ENCODE results near the gene MOV10L1.

The MOV10L1 gene

DNA sequence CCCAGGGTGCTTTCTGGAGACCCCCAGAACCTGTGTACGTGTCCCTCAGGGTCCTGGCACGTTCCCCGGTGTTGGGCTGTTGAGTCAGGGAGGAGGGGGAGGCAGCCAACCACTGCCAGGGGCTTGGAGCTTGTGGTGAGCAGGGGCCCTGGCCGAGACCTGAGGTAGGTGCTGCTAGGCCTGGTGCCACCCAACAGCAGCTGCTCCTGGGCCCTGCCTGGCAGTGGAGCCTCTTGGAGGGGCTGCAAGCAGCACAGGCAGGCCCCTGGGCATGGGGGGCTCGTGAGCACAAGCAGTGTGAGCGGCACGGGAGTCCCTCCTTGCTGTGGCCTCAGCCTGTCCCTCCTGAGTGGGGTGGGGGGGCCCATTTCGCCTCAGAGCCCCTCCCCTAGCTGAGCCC is 103.8 kb downstream of the MOV10L1 start:
- TF ChIP-seq, protein P1, sequence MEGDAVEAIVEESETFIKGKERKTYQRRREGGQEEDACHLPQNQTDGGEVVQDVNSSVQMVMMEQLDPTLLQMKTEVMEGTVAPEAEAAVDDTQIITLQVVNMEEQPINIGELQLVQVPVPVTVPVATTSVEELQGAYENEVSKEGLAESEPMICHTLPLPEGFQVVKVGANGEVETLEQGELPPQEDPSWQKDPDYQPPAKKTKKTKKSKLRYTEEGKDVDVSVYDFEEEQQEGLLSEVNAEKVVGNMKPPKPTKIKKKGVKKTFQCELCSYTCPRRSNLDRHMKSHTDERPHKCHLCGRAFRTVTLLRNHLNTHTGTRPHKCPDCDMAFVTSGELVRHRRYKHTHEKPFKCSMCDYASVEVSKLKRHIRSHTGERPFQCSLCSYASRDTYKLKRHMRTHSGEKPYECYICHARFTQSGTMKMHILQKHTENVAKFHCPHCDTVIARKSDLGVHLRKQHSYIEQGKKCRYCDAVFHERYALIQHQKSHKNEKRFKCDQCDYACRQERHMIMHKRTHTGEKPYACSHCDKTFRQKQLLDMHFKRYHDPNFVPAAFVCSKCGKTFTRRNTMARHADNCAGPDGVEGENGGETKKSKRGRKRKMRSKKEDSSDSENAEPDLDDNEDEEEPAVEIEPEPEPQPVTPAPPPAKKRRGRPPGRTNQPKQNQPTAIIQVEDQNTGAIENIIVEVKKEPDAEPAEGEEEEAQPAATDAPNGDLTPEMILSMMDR (IDR thresholded peaks at IDR 0.05) = no peak
- H3K36me3 ChIP-seq = peaks cover 7 to 58% (median 29%) of the 10 kb centered on the region in 3 donors
- H3K4me1 ChIP-seq = peaks cover 0 to 34% (median 23%) of the 10 kb centered on the region in 4 donors
- no peak overlapping the region for H3K4me3 ChIP-seq
- H3K27ac ChIP-seq = no peak overlapping the region
- no peaks in the 10 kb centered on the region for H3K27me3 ChIP-seq
- intact Hi-C loops (cut with DNase I; ENCODE audit: low total_unique reads) = no loop called here
- H3K9me3 ChIP-seq = no peaks in the 10 kb centered on the region
- DNase-seq = no peak

DNA sequence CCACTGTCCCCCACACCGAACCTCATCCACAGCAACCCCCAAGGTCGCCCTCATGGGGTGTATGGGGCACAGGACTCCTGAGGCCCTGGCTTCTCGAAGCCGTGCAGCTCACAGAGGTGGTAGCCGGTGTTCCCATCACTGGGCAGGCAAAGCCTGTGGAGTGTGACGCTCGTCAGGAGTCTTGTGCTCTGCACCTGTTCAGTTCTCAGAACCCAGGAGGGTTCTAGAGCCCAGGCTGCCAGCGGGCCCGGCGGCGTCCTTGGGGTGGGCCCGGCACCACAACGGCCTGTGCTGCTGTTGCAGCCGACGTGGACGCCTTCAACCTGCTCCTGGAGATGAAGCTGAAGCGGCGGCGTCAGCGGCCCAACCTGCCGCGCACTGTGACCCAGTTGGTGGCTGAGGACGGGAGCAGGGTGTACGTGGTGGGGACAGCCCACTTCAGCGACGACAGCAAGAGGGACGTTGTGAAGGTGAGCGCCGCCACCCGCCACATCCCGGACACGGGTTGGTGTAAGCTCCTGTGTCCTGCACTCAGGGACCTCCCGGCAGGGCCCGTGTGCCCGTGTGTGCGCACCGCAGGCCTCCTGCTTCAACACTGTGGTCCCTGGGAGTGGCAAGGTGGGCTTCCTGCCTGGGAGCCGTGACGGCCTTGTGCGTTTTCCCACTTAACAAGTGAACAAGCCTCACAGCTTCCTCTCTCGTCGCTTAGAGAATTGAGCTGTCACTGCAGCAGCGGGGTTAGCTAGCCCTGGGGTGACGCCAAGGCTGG is 104.4 kb downstream of the MOV10L1 start:
- TF ChIP-seq, protein P1 (IDR thresholded peaks at IDR 0.05) = no peak
- no peak overlapping the region for H3K4me3 ChIP-seq
- peaks cover 7 to 64% (median 29%) of the 10 kb centered on the region in 3 donors for H3K36me3 ChIP-seq
- H3K9me3 ChIP-seq = no peaks in the 10 kb centered on the region
- intact Hi-C loops (cut with DNase I; ENCODE audit: low total_unique reads) = no loop called here
- no peaks in the 10 kb centered on the region for H3K27me3 ChIP-seq
- no peak for DNase-seq
- peaks cover 0 to 31% (median 20%) of the 10 kb centered on the region in 4 donors for H3K4me1 ChIP-seq
- H3K27ac ChIP-seq = no peak overlapping the region

DNA sequence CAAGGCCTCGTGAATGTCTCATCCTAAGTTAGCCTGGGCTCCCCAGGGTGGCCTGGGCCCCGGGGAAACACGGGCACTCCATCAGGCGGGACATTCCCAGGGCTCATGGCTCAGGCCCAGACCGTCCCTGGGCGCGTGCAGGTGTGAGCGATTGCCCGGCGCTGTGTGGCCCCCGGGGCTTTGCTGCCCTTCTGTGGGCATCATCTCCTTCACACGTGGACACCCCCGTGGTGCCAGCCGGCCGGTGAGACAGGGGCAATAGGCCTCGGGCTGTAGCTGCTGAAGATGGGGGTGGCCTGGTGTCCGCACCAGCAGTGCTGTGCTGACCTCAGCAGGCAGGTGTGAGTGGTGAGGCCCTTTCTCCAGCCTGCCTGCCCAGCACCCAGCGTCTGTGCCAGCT is 106.5 kb downstream of the MOV10L1 start:
- H3K27me3 ChIP-seq = no peaks in the 10 kb centered on the region
- no peaks in the 10 kb centered on the region for H3K9me3 ChIP-seq
- H3K36me3 ChIP-seq = peaks cover 7 to 64% (median 29%) of the 10 kb centered on the region in 3 donors
- intact Hi-C loops (cut with DNase I; ENCODE audit: low total_unique reads) = no loop called here
- peaks cover 0 to 21% (median 8%) of the 10 kb centered on the region in 4 donors for H3K4me1 ChIP-seq
- H3K27ac ChIP-seq = no peak overlapping the region
- TF ChIP-seq, protein P1 (IDR thresholded peaks at IDR 0.05) = no peak
- DNase-seq = no peak
- H3K4me3 ChIP-seq = no peak overlapping the region

DNA sequence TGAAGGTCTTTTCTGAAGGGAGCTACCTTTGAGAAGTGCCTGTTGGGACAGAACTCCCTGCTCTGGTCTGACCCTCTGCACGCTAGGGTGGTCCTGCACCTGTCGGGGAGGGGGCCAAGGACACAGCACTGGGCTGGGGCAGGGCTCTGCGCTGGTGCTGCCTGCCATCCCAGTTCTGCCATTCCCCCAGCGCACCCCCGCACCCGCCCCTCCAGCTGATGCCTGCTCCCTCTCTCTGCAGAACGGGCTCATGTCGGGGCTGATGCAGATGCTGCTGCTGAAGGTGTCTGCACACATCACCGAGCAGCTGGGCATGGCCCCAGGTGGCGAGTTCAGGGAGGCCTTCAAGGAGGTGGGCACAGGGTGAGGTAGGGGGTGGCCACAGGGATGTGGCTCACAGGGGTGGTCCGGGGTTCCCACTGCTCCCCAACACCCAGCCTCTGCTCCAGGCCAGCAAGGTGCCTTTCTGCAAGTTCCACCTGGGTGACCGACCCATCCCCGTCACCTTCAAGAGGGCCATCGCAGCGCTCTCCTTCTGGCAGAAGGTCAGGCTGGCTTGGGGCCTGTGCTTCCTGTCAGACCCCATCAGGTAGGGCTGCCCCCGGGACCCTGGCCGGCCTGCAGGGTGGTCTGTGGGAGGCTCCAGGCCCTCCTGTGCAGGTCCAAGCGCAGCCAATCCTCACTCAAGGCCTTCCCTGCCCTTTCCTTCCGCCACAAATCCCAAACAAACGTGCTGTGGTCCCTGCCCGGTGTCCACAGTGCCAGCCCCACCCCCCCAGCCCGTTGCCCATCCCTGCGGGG is 107.4 kb downstream of the MOV10L1 start:
- H3K27ac ChIP-seq = no peak overlapping the region
- H3K4me1 ChIP-seq = peaks cover 0 to 21% (median 15%) of the 10 kb centered on the region in 4 donors
- H3K36me3 ChIP-seq = peaks cover 7 to 64% (median 29%) of the 10 kb centered on the region in 3 donors
- H3K9me3 ChIP-seq = no peaks in the 10 kb centered on the region
- no peaks in the 10 kb centered on the region for H3K27me3 ChIP-seq
- intact Hi-C loops (cut with DNase I; ENCODE audit: low total_unique reads) = no loop called here
- no peak for DNase-seq
- TF ChIP-seq, protein P1 (IDR thresholded peaks at IDR 0.05) = no peak
- no peak overlapping the region for H3K4me3 ChIP-seq

DNA sequence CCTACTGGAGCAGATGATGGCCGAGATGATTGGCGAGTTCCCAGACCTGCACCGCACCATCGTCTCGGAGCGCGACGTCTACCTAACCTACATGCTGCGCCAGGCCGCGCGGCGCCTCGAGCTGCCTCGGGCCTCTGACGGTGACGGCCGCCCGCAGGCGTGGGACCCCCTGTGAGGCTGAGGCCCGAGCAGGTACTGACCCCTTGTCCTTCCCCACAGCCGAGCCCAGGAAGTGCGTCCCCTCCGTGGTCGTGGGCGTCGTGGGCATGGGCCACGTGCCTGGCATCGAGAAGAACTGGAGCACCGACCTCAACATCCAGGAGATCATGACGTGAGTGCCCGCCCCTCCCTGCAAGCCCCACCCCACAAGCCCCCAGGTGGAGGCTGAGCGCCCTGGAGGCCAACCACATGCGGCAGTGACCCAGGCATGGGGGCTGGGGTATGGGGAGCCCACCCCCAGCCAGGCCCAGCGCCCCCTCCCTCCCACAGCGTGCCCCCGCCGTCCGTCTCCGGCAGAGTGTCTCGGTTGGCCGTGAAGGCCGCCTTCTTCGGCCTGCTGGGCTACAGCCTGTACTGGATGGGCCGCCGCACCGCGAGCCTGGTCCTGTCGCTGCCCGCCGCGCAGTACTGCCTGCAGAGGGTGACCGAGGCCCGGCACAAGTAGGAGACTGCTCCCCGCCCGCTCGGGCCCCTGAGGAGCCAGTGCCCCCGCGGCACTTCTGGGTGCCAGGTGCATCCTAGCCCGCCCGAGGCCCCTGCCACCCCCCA is 108.2 kb downstream of the MOV10L1 start:
- no peak for DNase-seq
- Histone ChIP-seq H3K9me3 (no peaks in the 10 kb centered on the region), H3K27ac (no peak overlapping the region), H3K36me3 (peaks cover 7 to 61% (median 31%) of the 10 kb centered on the region in 3 donors), H3K27me3 (no peaks in the 10 kb centered on the region), H3K4me1 (peaks cover 0 to 22% (median 19%) of the 10 kb centered on the region in 4 donors), H3K4me3 (no peak overlapping the region)
- intact Hi-C loops (cut with DNase I; ENCODE audit: low total_unique reads) = no loop called here
- TF ChIP-seq, protein P1 (IDR thresholded peaks at IDR 0.05) = no peak

Measured in tibial artery (tissue), 4 donors.